Measurements from ENCODE around the gene RHNO1.

RHNO1 gene

DNA sequence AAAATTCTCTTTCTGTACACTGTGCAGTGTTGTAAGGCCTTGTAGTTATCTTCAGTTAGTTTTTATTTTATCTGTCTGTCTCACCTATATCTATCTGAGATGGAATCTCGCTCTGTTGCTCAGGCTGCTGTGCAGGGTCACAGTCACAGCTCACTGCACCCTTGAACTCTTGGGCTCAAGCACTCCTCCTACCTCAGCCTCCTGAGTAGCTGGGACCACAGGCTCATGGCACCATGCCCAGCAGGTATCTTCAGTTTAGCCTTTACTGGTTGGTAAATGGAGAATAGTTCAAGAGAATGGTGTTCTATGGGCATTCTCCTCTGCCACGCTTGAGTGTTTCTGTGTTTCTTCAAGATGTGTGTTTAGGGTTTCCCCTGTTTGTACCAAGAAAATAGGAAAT is 27.2 kb downstream of the RHNO1 start:
- DNase-seq, result no peak

DNA sequence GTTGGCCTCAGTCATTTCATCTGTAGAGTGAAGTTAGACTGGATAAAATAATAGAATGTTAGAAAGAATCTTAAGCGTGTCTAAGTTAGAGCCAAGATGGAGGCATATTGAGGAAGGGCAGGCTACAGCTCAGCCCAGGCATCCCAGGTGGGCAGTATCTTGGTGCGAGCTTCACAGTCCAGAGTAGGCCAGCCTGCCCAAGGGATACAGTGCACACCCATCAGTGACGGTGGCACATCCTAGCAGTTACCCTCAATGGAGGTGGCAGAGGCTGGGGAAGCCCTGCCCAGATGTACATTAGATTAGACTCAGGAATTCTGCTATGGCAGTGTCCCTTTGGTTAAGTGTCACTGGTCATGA is 35.2 kb downstream of the RHNO1 start:
- DNase-seq, result no peak

DNA sequence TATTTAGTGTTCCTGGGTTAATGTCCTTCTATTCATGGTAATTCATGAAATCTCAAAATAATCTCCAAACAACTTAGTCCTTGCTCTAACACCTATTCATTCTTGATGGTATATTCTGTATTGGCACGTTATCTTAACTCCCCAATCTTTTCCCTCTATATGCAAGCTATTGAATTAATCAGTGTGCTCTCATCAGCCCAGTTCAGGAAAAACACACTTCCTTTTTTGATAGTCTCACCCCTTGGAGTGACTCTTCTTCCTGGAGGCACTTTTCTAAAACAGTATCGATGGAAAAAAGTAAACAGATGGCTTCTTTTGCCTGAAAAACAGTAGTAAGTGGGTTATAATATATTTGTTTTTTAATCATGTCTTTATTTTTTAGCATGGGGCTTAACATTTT is 42.2 kb downstream of the RHNO1 start:
- DNase-seq, result no peak

DNA sequence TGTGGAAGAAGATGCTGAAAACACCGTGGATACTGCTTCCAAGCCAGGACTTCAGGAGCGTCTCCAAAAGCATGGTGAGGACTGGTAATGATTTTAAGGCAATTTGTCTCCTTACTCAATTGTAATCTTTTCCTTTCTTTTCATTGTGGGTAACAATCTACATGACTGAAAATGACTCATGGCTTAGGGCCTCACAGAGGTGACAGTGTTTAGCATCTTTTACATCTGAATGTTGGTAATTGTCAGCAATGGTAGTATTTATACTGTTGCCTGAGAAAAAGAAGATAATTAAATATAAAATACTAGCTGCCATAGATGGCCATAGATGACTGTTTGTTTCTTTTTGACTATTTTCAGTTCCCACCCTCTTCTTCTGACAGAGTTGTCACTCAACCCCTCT is 45.3 kb downstream of the RHNO1 start:
- DNase-seq, result no peak

DNA sequence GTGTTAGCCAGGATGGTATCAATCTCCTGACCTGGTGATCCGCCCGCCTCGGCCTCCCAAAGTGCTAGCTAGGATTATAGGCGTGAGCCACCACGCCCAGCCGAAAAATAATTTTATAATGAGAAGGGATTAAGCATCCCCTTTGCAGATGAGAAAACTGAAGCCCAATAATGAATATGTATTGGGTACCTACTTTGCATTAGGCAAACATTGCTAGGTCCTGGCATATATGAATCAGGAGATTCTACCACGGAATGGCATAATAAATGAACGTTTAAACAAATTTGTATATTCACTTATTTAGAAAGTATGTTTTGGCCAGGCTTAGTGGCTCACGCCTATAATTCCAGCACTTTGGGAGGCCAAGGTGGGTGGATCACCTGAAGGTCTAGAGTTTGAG is 46.0 kb downstream of the RHNO1 start:
- no peak for DNase-seq

DNA sequence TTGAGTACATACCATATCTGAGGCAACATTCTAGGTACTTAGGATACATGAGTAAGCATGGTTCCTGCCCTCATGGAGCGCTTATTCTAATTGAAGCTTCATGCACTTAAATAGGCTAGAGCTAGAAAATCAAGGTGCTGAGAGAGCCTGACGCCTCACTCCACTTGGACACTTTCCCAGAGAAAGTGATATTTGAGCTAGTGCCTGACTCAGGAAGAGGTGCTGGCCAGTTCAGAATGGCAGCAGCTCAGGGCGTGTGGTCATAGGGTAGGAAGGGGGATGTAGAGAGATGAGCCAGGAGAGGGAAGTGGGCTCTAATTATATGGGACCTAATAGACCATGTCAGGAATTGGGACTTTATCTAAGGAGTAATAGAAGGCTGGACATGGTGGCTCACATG is 47.0 kb downstream of the RHNO1 start:
- no peak for DNase-seq

DNA sequence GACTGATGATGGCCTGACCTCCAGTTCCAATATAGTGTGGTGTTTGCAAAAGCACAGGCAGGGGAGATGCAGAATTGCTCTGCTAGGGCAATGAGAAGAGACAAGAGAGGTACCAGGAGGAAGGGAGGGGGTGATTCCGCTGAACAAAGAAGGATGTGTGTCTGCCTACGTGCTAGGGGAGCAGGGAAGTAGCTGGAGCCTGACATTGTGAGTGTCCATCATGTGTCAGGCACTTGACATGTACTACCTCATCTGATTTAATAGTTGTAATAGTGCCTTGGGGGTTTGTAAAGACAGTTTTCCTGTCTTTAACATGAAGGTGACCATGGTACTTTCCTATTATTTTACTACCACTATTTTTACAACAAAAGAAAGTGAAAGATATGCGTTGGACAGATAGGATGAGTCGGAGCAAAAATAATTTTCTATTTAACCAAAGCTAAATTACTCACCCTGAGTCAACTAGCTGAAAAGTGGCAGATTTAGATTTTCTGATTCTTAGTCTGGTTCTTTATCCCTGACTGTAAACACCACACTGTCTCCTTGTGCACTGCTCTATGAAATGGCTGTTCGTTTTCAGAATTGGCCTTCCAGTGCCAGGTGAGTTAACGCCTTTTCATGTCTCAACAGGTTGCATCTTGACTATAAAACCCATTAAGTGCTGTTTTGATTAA is 48.4 kb downstream of the RHNO1 start:
- no peak for DNase-seq

DNA sequence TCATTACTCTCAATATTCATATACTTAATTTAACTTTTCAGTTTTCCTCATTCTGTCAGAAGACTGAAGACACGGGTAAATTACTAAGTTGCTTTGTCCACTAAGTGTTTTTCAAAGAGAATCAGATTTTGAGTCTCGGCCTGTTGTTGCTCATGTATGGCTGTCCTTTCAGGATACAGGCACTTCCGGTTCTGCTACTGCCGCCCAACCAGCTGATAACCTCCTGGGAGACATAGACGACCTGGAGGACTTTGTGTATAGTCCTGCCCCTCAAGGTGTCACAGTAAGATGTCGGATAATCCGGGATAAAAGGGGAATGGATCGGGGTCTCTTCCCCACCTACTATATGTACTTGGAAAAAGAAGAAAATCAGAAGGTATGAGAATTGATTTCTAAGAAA is 53.8 kb downstream of the RHNO1 start:
- DNase-seq, result no peak

DNA sequence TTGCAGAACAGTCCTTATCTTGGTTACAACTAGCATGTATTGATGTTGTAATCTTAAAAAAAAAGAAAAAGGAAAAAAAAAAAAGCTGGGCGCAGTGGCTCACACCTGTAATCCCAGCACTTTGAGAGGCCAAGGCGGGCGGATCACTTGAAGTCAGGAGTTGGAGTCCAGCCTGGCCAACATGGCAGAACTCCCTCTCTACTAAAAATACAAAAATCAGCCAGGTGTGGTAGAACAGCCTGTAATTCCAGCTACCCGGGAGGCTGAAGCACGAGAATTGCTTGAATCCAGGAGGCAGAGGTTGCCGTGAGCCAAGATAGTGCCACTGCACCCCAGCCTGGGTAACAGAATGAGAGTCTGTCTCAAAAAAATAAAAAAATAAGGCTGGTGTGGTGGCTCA is 56.6 kb downstream of the RHNO1 start:
- no peak for DNase-seq

DNA sequence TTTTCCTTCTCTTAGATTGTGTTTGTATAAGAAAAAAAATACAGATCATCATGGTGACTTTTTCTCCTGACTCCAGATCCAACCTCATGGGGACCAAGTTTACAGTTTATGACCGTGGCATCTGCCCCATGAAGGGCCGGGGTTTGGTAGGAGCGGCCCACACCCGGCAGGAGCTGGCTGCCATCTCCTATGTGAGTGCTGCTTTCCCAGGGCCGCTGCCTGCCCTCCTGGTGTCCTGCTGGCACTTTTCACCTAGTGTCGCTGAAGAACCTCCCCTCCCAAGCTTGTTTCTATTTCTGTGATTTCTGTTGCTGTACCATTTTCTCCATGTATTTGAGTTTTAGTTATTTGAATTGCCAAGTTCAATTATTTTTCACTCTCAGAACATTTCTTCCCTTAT is 57.3 kb downstream of the RHNO1 start:
- DNase-seq, result no peak

DNA sequence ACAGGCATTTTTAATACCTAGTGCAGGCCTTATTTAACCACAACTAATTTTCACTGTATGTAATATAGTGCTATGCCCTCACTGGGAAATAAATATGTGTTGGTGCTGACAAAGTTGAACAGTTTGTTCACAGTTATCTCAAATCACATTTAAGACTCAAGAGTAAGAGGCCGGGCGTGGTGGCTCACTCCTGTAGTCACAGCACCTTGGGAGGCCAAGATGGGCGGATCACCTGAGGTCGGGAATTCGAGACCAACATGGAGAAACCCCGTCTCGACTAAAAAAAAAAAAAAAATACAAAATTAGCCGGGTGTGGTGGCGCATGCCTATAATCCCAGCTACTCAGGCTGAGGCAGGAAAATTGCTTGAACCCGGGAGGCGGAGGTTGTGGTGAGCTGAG is 59.3 kb downstream of the RHNO1 start:
- DNase-seq, result no peak

DNA sequence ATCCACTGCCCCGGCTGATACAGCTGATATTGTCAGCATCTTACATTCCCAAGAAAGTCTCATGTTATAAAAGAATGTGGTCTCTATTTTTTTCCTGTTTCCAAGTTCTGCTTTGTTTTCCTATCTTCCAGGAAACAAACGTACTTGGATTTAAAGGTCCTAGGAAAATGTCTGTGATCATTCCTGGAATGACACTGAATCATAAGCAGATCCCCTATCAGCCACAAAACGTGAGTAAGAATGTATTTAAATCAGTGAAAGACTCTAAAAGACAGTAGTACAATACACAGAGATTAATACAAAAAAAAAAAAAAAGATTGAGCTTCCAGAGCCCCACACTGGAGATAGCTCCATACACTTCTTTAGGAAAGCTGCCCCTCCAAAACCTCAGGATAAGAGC is 60.5 kb downstream of the RHNO1 start:
- no peak for DNase-seq

Data from activated CD4-positive, alpha-beta T cell treated with anti-CD3 and anti-CD28 coated beads for 1 hour (primary cell).